Urinary bladder (tissue), 4 donors: ENCODE results near the gene PAWR. TPM values are rescaled to one million over a fixed set of nuclear protein-coding genes. Genes with fewer than 3 reads are reported as not detected.
"Not testable (repeated sequence)": the region's sequence is repeated elsewhere in the genome, so short reads cannot be mapped to it uniquely, and the experiment has no call there.

Experiments used
- DNase-seq: peaks from one replicate; pipeline ENCODE4 v3.0.0-alpha.2; 2015; ENCODE audit errors: extremely low spot score
- H3K27ac ChIP-seq: one replicate; pipeline ENCODE4 v1.5.1; 2013; ENCODE audit warnings: low read depth, mild to moderate bottlenecking, moderate library complexity
- H3K36me3 ChIP-seq: one replicate; pipeline ENCODE4 v1.6.1; 2013; ENCODE audit warnings: mild to moderate bottlenecking, moderate library complexity; ENCODE audit not compliant: insufficient read depth
- H3K4me1 ChIP-seq: one replicate; pipeline ENCODE4 v1.6.1; 2013; ENCODE audit warnings: mild to moderate bottlenecking, moderate library complexity; ENCODE audit not compliant: insufficient read depth
- H3K4me3 ChIP-seq: one replicate; pipeline ENCODE4 v1.5.1; 2013; ENCODE audit warnings: low read depth, low read length
- WGBS: extraction: QIAGEN DNeasy Blood & Tissue Kit; methylation state at CpG from one replicate; pipeline ENCODE4 v1.1.7; 2013; 5-methylcytosine and 5-hydroxymethylcytosine counted together
- polyA plus RNA-seq: library from polyadenylated mRNA; stranded (reverse); fragments of 200-250 nt; gene quantifications from one replicate; pipeline ENCODE4 v1.2.3, GENCODE V29; 2013
- total RNA-seq: library from RNA; depleted of rRNA; stranded (reverse); fragments of >200 nt; gene quantifications from one replicate; pipeline ENCODE4 v1.2.3, GENCODE V29; 2014
- donor health status: healthy with polysubstance abuse.
- donor health status: healthy.

PAWR gene
- total and polyA plus RNA-seq, 2 donors = 26.3 to 117 TPM

GRCh38 chr12:79650440-79650839 is 40.3 kb downstream of the PAWR start:
- 78% methylated on average over 2 of the region's 2 CpGs for WGBS
- Histone ChIP-seq H3K4me3 (no peak overlapping the region), H3K36me3 (peaks cover 2% of the 10 kb centered on the region), H3K27ac (no peak overlapping the region), H3K4me1 (no peaks in the 10 kb centered on the region)
- DNase-seq = no peak

GRCh38 chr12:79648881-79649280 is 41.9 kb downstream of the PAWR start:
- Histone ChIP-seq H3K4me3 (no peak overlapping the region), H3K27ac (no peak overlapping the region), H3K4me1 (no peaks in the 10 kb centered on the region), H3K36me3 (peaks cover 2% of the 10 kb centered on the region)
- no peak for DNase-seq
- 68% methylated on average over 1 of the region's 1 CpG for WGBS

- H3K4me1 ChIP-seq, DNase-seq, H3K4me3 ChIP-seq, H3K36me3 ChIP-seq, H3K27ac ChIP-seq: not testable (repeated sequence)
- WGBS = 98% methylated on average over 4 of the region's 4 CpGs
Observed at GRCh38 chr12:79646843-79647242, 43.9 kb downstream of the PAWR start.

GRCh38 chr12:79645235-79645630 is 45.5 kb downstream of the PAWR start:
- no peak overlapping the region for H3K4me3 ChIP-seq
- DNase-seq = no peak
- H3K27ac ChIP-seq = no peak overlapping the region

GRCh38 chr12:79644274-79645234 is 46.2 kb downstream of the PAWR start:
- WGBS = 69% methylated on average over 4 of the region's 4 CpGs
- Histone ChIP-seq H3K36me3 (peaks cover 3% of the 10 kb centered on the region), H3K4me1 (no peaks in the 10 kb centered on the region), H3K27ac (no peak overlapping the region), H3K4me3 (no peak overlapping the region)
- DNase-seq = no peak

More at GRCh38 chr12:79645235-79645630, 45.5 kb downstream of the PAWR start:
- H3K4me1 ChIP-seq = no peaks in the 10 kb centered on the region
- peaks cover 2% of the 10 kb centered on the region for H3K36me3 ChIP-seq

GRCh38 chr12:79643821-79644220 is 46.9 kb downstream of the PAWR start:
- no peak for DNase-seq
- no peak overlapping the region for H3K4me3 ChIP-seq
- 84% methylated on average over 2 of the region's 2 CpGs for WGBS

GRCh38 chr12:79638490-79638889 is 52.3 kb downstream of the PAWR start:
- Histone ChIP-seq H3K36me3 (peaks cover 1% of the 10 kb centered on the region), H3K4me1 (no peaks in the 10 kb centered on the region), H3K4me3 (no peak overlapping the region), H3K27ac (no peak overlapping the region)
- no peak for DNase-seq
- WGBS = 87% methylated on average over 2 of the region's 2 CpGs

More at GRCh38 chr12:79643821-79644220, 46.9 kb downstream of the PAWR start:
- no peaks in the 10 kb centered on the region for H3K4me1 ChIP-seq
- H3K27ac ChIP-seq = no peak overlapping the region
- H3K36me3 ChIP-seq = peaks cover 1% of the 10 kb centered on the region

GRCh38 chr12:79637093-79637492 is 53.7 kb downstream of the PAWR start:
- no peak for DNase-seq
- Histone ChIP-seq H3K4me3 (no peak overlapping the region), H3K4me1 (no peaks in the 10 kb centered on the region), H3K27ac (no peak overlapping the region), H3K36me3 (peaks cover 1% of the 10 kb centered on the region)
- WGBS = 87% methylated on average over 2 of the region's 2 CpGs

- DNase-seq = no peak
- no peak overlapping the region for H3K27ac ChIP-seq
- no peak overlapping the region for H3K4me3 ChIP-seq
- H3K4me1 ChIP-seq = no peaks in the 10 kb centered on the region
- H3K36me3 ChIP-seq = peaks cover 1% of the 10 kb centered on the region
Observed at GRCh38 chr12:79635676-79636075, 55.1 kb downstream of the PAWR start.

- no peak overlapping the region for H3K27ac ChIP-seq
- H3K4me1 ChIP-seq = no peaks in the 10 kb centered on the region
- H3K36me3 ChIP-seq = peaks cover 1% of the 10 kb centered on the region
- H3K4me3 ChIP-seq = no peak overlapping the region
- WGBS = 97% methylated on average over 1 of the region's 1 CpG
- DNase-seq = no peak
Observed at GRCh38 chr12:79634957-79635471, 55.8 kb downstream of the PAWR start.

GRCh38 chr12:79629561-79629960 is 61.2 kb downstream of the PAWR start:
- DNase-seq = no peak
- H3K36me3 ChIP-seq = no peaks in the 10 kb centered on the region
- no peak overlapping the region for H3K4me3 ChIP-seq
- H3K27ac ChIP-seq = no peak overlapping the region
- WGBS = 95% methylated on average over 2 of the region's 2 CpGs
- H3K4me1 ChIP-seq = no peaks in the 10 kb centered on the region

GRCh38 chr12:79626735-79627134 is 64.0 kb downstream of the PAWR start:
- H3K4me3 ChIP-seq, DNase-seq, H3K4me1 ChIP-seq, H3K27ac ChIP-seq, H3K36me3 ChIP-seq: not testable (repeated sequence)
- WGBS = 96% methylated on average over 7 of the region's 7 CpGs

GRCh38 chr12:79624378-79624777 is 66.4 kb downstream of the PAWR start:
- Histone ChIP-seq H3K36me3 (no peaks in the 10 kb centered on the region), H3K27ac (peak overlapping the region; percentile 10), H3K4me3 (no peak overlapping the region), H3K4me1 (no peaks in the 10 kb centered on the region)
- no peak for DNase-seq
- WGBS = 76% methylated on average over 2 of the region's 2 CpGs

GRCh38 chr12:79619872-79620562 is 70.7 kb downstream of the PAWR start:
- no peaks in the 10 kb centered on the region for H3K4me1 ChIP-seq
- no peak overlapping the region for H3K4me3 ChIP-seq
- H3K27ac ChIP-seq = no peak overlapping the region
- DNase-seq = no peak
- WGBS = 76% methylated on average over 3 of the region's 3 CpGs
- no peaks in the 10 kb centered on the region for H3K36me3 ChIP-seq
